Stomach (tissue), 4 donors: ENCODE measurements around the gene CRAMP1.

Source experiments
- POLR2A ChIP-seq, 4 donors: fragments of 450-650 bp; IDR thresholded peaks; one replicate each; pipeline ENCODE4 v1.6.1; 2016; ENCODE audit warnings: antibody characterized with exemption in 4 of 4, control low read depth in 2 of 4, mild to moderate bottlenecking in 1 of 4, moderate library complexity in 1 of 4
- POLR2AphosphoS5 ChIP-seq, 3 donors: sonication (generic); formaldehyde crosslinking; IDR thresholded peaks; one replicate each; pipeline ENCODE4 v1.6.1; 2016; ENCODE audit warnings: antibody characterized with exemption in 3 of 3
- TF ChIP-seq, protein P1 (sequence below), 7 experiments: fragments of 450-650 bp in 4 of 7; fragments of 200-600 bp in 3 of 7; sonication (generic) in 3 of 7; IDR thresholded peaks; one replicate each; pipeline ENCODE4 v1.5.1; 2016 to 2019; ENCODE audit warnings: antibody characterized with exemption in 7 of 7, control low read depth in 2 of 7, mild to moderate bottlenecking in 1 of 7

DNA sequence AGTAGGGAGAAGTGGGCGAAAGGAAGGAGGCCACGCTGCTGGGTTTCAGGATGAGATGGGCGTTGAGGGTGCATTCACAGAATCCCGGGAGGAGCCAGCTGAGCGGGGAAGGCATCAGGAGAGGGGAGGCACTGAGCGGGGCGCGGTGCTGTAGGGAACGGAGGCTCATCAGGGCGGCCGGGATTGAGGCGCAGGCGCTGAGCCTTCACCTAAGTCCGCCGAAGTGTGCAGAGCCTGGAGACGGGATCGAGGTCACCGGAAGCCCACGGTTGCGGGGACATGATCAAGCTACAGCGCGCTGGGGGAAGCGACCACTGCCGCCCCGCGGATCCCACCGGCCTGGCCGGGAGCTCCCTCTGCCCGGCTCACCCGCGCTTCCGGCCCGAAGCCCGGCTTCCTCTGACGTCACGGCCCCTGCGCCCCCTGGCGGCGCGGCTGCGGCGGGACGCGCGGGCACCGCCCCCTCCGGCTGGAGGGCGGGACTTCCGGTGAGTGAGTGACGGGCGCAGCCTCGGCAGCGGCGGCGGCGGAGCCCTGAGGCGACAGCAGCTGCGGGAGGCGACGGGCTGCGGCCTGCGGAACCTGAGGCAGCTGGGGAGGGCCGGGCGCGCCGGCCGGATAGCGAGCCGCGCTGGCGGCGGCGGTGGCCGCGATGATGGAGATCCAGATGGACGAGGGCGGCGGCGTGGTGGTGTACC is 93.7 kb downstream of the CRAMP1 start, which contains the start of gene MAPK8IP3:
- TF ChIP-seq, protein P1, sequence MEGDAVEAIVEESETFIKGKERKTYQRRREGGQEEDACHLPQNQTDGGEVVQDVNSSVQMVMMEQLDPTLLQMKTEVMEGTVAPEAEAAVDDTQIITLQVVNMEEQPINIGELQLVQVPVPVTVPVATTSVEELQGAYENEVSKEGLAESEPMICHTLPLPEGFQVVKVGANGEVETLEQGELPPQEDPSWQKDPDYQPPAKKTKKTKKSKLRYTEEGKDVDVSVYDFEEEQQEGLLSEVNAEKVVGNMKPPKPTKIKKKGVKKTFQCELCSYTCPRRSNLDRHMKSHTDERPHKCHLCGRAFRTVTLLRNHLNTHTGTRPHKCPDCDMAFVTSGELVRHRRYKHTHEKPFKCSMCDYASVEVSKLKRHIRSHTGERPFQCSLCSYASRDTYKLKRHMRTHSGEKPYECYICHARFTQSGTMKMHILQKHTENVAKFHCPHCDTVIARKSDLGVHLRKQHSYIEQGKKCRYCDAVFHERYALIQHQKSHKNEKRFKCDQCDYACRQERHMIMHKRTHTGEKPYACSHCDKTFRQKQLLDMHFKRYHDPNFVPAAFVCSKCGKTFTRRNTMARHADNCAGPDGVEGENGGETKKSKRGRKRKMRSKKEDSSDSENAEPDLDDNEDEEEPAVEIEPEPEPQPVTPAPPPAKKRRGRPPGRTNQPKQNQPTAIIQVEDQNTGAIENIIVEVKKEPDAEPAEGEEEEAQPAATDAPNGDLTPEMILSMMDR (IDR thresholded peaks at IDR 0.05), result peak in 5 of 7 experiments; percentile 57 to 100 (median 96)
- TF ChIP-seq POLR2A (IDR thresholded peaks at IDR 0.05), result peak in 2 of 4 donors; percentile 32 to 89
- TF ChIP-seq POLR2AphosphoS5 (IDR thresholded peaks at IDR 0.05), result peak; percentile 77 to 98 (median 96)
